Upper lobe of left lung (tissue), 6 donors: Measurements from ENCODE around the gene REEP5. TPM values are rescaled to one million over a fixed set of nuclear protein-coding genes. Genes with fewer than 3 reads are reported as not detected.

Experiments used
- ATAC-seq, 2 donors: fragments of 200-7000 bp; cut with Tn5 transposase; one replicate each; pipeline ENCODE4 v1.9.1; 2022; ENCODE audit warnings: mild to moderate bottlenecking in 2 of 2, moderate library complexity in 2 of 2; ENCODE audit not compliant: low FRiP score in 2 of 2
- DNase-seq, 2 donors: peaks; one replicate each; pipeline ENCODE4 v3.0.0-alpha.2; 2019 to 2020
- H3K27ac ChIP-seq, 4 donors: fragments of 200-600 bp; sonication (generic); one replicate each; pipeline ENCODE4 v1.5.1; 2016 to 2019
- H3K27me3 ChIP-seq, 4 donors: fragments of 200-600 bp; sonication (generic); one replicate each; pipeline ENCODE4 v1.5.1; 2017 to 2019
- H3K36me3 ChIP-seq, 4 donors: fragments of 200-600 bp; sonication (generic); one replicate each; pipeline ENCODE4 v1.5.1; 2016 to 2019
- H3K4me1 ChIP-seq, 4 donors: fragments of 200-600 bp; sonication (generic); one replicate each; pipeline ENCODE4 v1.5.1; 2018 to 2019
- H3K4me3 ChIP-seq, 4 donors: fragments of 200-600 bp; sonication (generic); one replicate each; pipeline ENCODE4 v1.5.1; 2017 to 2019; ENCODE audit warnings: mild to moderate bottlenecking in 2 of 4, moderate library complexity in 1 of 4
- H3K9me3 ChIP-seq, 4 donors: fragments of 200-600 bp; sonication (generic); one replicate each; pipeline ENCODE4 v1.5.1; 2018 to 2019
- EP300 ChIP-seq, 4 donors: sonication (generic); formaldehyde crosslinking; IDR thresholded peaks; one replicate each; pipeline ENCODE4 v1.5.1; 2017; ENCODE audit warnings: antibody characterized with exemption in 4 of 4, control low read depth in 2 of 4
- POLR2A ChIP-seq, 4 donors: fragments of 450-650 bp; IDR thresholded peaks; one replicate each; pipeline ENCODE4 v1.5.1; 2016 to 2017; ENCODE audit warnings: antibody characterized with exemption in 4 of 4, mild to moderate bottlenecking in 2 of 4
- POLR2AphosphoS5 ChIP-seq, 2 donors: sonication (generic); formaldehyde crosslinking; IDR thresholded peaks; one replicate each; pipeline ENCODE4 v1.5.1; 2017; ENCODE audit warnings: antibody characterized with exemption in 2 of 2
- WGBS, 2 donors: methylation state at CpG; one replicate each; pipeline ENCODE4 v1.1.5; 2017 to 2018; 5-methylcytosine and 5-hydroxymethylcytosine counted together
- total RNA-seq, 6 donors: library from RNA; depleted of rRNA in 4 of 6; stranded (reverse); fragments of >200 nt in 4 of 6; gene quantifications; one replicate each; pipeline versions ENCODE4 v1.1.0 to v1.2.1, GENCODE V29; 2016 to 2021
- TF ChIP-seq, protein P1 (sequence below), 6 experiments: fragments of 450-650 bp in 4 of 6; fragments of 200-600 bp in 2 of 6; sonication (generic) in 2 of 6; IDR thresholded peaks; one replicate each; pipeline ENCODE4 v1.5.1; 2016 to 2019; ENCODE audit warnings: antibody characterized with exemption in 6 of 6
- donor health status: DM: no; HTN: no; CAD: no; lungs with moderate emphysema.
- donor health status: DM: no; HTN: yes; CAD: no; lungs with severe emphysema.

Gene REEP5
- total RNA-seq, 6 donors from 2014 or later = 43.0 to 108 (median 95.3) TPM

DNA sequence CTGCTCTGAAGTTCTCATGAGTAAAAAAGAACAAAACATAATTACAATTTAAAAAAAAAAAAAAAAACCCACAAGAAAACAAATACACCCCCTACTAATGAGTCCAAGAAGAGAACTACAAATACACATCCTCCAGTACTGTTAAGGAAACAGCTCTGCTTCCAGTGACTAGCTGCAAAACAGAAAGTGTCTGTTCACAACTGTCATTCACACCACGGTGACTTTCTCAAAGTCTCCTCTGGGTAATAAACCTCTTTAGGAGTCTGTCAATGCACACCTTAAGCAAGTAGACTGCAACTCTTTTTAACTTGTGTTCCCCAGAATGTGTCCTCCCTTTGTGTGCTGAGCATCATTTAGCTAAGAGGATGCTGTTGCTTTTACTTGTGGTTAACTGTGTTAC is 6.2 kb downstream of the REEP5 start:
- no peak for ATAC-seq

DNA sequence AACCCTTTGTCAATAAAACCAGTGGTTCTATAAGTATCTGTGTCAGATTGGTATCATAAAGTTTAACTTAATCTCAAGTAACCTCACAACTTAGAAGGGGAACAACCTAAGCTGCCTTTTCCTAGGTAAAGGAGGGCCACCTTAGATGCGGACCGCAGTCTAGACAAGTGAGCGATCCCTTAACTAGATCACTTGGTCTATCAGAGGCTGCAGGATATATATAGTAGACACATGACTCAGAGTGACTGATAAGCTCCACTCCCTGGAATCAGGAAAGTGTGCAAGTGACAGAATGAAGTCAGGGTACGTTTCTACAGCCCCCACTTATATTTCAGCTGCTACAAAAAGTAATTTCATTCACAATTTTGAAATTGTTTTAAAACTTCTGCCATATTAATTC is 7.4 kb downstream of the REEP5 start:
- H3K27me3 ChIP-seq = no peaks in the 10 kb centered on the region
- 90 to 93% methylated on average over 4 of the region's 4 CpGs for WGBS, 2 donors
- no peak overlapping the region for H3K4me3 ChIP-seq
- DNase-seq (no peak), ATAC-seq (no peak)
- H3K9me3 ChIP-seq = no peaks in the 10 kb centered on the region
- H3K4me1 ChIP-seq = peaks cover 22 to 43% (median 26%) of the 10 kb centered on the region in 4 donors
- no peak for TF ChIP-seq POLR2AphosphoS5 (IDR thresholded peaks at IDR 0.05)
- no peak overlapping the region for H3K27ac ChIP-seq
- peaks cover 4 to 42% (median 17%) of the 10 kb centered on the region in 4 donors for H3K36me3 ChIP-seq

More for the DNA sequence above, 6.2 kb downstream of the REEP5 start:
- DNase-seq = no peak
- peaks cover 30 to 56% (median 36%) of the 10 kb centered on the region in 4 donors for H3K4me1 ChIP-seq
- no peaks in the 10 kb centered on the region for H3K27me3 ChIP-seq
- WGBS, 2 donors = 36 to 55% methylated on average over 1 of the region's 1 CpG
- H3K9me3 ChIP-seq = no peaks in the 10 kb centered on the region
- TF ChIP-seq POLR2AphosphoS5 (IDR thresholded peaks at IDR 0.05) = no peak
- TF ChIP-seq, protein P1, sequence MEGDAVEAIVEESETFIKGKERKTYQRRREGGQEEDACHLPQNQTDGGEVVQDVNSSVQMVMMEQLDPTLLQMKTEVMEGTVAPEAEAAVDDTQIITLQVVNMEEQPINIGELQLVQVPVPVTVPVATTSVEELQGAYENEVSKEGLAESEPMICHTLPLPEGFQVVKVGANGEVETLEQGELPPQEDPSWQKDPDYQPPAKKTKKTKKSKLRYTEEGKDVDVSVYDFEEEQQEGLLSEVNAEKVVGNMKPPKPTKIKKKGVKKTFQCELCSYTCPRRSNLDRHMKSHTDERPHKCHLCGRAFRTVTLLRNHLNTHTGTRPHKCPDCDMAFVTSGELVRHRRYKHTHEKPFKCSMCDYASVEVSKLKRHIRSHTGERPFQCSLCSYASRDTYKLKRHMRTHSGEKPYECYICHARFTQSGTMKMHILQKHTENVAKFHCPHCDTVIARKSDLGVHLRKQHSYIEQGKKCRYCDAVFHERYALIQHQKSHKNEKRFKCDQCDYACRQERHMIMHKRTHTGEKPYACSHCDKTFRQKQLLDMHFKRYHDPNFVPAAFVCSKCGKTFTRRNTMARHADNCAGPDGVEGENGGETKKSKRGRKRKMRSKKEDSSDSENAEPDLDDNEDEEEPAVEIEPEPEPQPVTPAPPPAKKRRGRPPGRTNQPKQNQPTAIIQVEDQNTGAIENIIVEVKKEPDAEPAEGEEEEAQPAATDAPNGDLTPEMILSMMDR (IDR thresholded peaks at IDR 0.05) = no peak
- no peak for TF ChIP-seq EP300 (IDR thresholded peaks at IDR 0.05)
- peaks cover 2 to 33% (median 11%) of the 10 kb centered on the region in 4 donors for H3K36me3 ChIP-seq
- no peak overlapping the region for H3K4me3 ChIP-seq
- no peak overlapping the region for H3K27ac ChIP-seq

DNA sequence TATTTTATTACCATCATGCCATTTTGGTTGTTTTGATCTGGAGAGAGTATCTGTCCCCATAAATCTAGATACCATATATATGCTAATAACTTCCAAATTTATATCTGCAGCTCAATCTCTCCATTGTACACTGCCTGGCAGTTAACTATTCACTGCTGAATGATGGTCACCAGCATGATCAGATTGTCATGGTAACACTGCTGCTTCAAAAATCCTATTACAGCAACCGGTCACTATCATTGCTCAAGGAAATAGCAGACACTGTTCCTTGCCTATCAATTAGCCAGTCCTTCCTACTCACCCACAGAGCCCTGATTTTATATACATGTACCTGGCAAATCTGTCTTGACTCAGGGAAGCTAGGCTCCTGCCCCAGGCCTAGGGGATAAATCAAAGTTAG is 11.5 kb downstream of the REEP5 start:
- ATAC-seq = no peak
- Histone ChIP-seq H3K36me3 (peaks cover 4 to 32% (median 15%) of the 10 kb centered on the region in 4 donors), H3K27me3 (no peaks in the 10 kb centered on the region), H3K27ac (no peak overlapping the region), H3K4me1 (peaks cover 0 to 8% (median 3%) of the 10 kb centered on the region in 4 donors), H3K4me3 (no peak overlapping the region), H3K9me3 (no peaks in the 10 kb centered on the region)
- 92 to 96% methylated on average over 1 of the region's 1 CpG for WGBS, 2 donors
- DNase-seq = no peak
- TF ChIP-seq EP300 (IDR thresholded peaks at IDR 0.05) (no peak), POLR2AphosphoS5 (IDR thresholded peaks at IDR 0.05) (no peak), POLR2A (IDR thresholded peaks at IDR 0.05) (no peak)
- TF ChIP-seq, protein P1 (IDR thresholded peaks at IDR 0.05) = no peak

DNA sequence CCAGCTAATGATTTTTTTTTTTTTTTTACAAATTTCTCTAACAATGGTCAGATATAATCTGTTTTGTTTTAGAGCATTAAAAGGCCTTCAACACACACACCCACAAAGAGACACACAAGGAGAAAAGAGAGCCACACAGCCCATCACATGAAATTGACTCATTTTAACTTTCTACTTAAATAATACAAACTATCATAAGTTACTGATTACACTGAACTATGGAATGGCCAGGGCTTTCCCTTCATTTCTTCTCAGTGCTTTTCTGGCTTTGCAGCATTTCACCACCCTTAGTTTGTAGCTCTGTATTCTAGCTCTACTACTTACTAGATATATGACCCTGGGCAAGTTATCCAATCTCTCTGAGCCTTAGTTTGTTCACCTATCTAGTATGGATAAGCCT is 13.2 kb downstream of the REEP5 start:
- Histone ChIP-seq H3K27me3 (no peaks in the 10 kb centered on the region), H3K4me1 (peaks cover 0 to 3% (median 0%) of the 10 kb centered on the region in 4 donors), H3K36me3 (peaks cover 4 to 29% (median 15%) of the 10 kb centered on the region in 4 donors), H3K27ac (no peak overlapping the region), H3K9me3 (no peaks in the 10 kb centered on the region), H3K4me3 (no peak overlapping the region)
- DNase-seq (no peak), ATAC-seq (no peak)
- TF ChIP-seq, protein P1 (IDR thresholded peaks at IDR 0.05) = no peak

DNA sequence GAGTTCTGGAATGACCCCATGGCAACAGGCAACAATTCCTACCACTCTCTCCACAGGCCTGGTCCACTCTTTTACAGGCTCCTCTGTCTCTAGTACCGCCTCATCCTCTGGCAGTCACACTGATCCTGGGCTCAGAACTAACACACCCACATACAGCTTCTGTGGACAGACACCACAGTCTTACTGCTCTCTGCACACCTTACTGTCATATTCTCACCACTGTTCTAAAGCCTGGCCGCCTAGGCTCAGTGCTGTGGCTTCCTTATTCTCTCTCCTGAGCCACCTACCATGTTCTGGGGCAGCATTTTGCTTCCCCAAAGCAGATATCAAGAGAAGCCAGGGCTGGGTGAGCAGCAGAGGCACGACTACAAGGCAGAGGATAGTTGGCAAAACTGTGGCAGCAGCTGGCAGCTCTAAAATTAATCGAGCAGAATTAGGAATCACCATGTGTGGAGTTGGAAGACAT is 14.8 kb downstream of the REEP5 start:
- H3K27ac ChIP-seq = no peak overlapping the region
- 86 to 88% methylated on average over 4 of the region's 4 CpGs for WGBS, 2 donors

More for the DNA sequence above, 14.8 kb downstream of the REEP5 start:
- H3K27me3 ChIP-seq = no peaks in the 10 kb centered on the region
- ATAC-seq (no peak), DNase-seq (no peak)
- no peaks in the 10 kb centered on the region for H3K9me3 ChIP-seq
- H3K4me3 ChIP-seq = no peak overlapping the region
- TF ChIP-seq POLR2AphosphoS5 (IDR thresholded peaks at IDR 0.05) (no peak), EP300 (IDR thresholded peaks at IDR 0.05) (no peak), POLR2A (IDR thresholded peaks at IDR 0.05) (no peak)
- TF ChIP-seq, protein P1 (IDR thresholded peaks at IDR 0.05) = no peak
- peaks cover 4 to 37% (median 15%) of the 10 kb centered on the region in 4 donors for H3K36me3 ChIP-seq
- no peaks in the 10 kb centered on the region for H3K4me1 ChIP-seq
